Astrocyte of the spinal cord (primary cell): ENCODE measurements around the gene MADD.
A peak's percentile ranks its signal among the peaks of the same experiment; 100 is the strongest.

ENCODE experiments used
- DNase-seq: peaks from one replicate; pipeline ENCODE4 v3.0.0; 2011; ENCODE audit warnings: low read depth, low spot score
- H3K4me3 ChIP-seq: 2 replicates; pipeline ENCODE4 v1.5.1; 2011; ENCODE audit warnings: low read depth, mild to moderate bottlenecking, low read length, moderate library complexity
- CTCF ChIP-seq: IDR thresholded peaks from 2 replicates; pipeline ENCODE4 v1.5.1; 2012; ENCODE audit warnings: low read depth, mild to moderate bottlenecking, low read length, inconsistent platforms
- in situ Hi-C: cut with HindIII; loops from 2 replicates; pipeline ENCODE4 v1.10.0; 2017; ENCODE audit warnings: low sequenced_read_pairs

MADD gene

GRCh38 chr11:47264119-47264518 is 5.8 kb upstream of the MADD start:
- H3K4me3 ChIP-seq, result no peak overlapping the region
- no peak for DNase-seq
- TF ChIP-seq CTCF, result no peak
- in situ Hi-C loops, result no loop called here

GRCh38 chr11:47264521-47264920 is 5.4 kb upstream of the MADD start:
- H3K4me3 ChIP-seq, result no peak overlapping the region
- TF ChIP-seq CTCF, result no peak
- DNase-seq, result peak; percentile 40
- in situ Hi-C loops, result no loop called here

- H3K4me3 ChIP-seq, result no peak overlapping the region
- no peak for DNase-seq
- in situ Hi-C loops, result no loop called here
- no peak for TF ChIP-seq CTCF
Observed at GRCh38 chr11:47267876-47268275, 2.1 kb upstream of the MADD start.

GRCh38 chr11:47268448-47269001 is 1.4 kb upstream of the MADD start:
- in situ Hi-C loops, result no loop called here
- DNase-seq, result no peak
- no peak for TF ChIP-seq CTCF
- H3K4me3 ChIP-seq, result no peak overlapping the region

- peak overlapping the region; percentile 71 for H3K4me3 ChIP-seq
- TF ChIP-seq CTCF, result no peak
- DNase-seq, result peak; percentile 87
- in situ Hi-C loops, result no loop called here
Observed at GRCh38 chr11:47269002-47269828, 718 bp upstream of the MADD start.

GRCh38 chr11:47270331-47271271 is 668 bp downstream of the MADD start:
- H3K4me3 ChIP-seq, result peak overlapping the region; percentile 71
- in situ Hi-C loops, result no loop called here
- peak; percentile 62 for DNase-seq
- TF ChIP-seq CTCF, result peak; percentile 23
